GM12801 (cell line): ENCODE results near the gene DPP8.

Source experiments
- TF ChIP-seq, protein P1 (sequence below): IDR thresholded peaks from one replicate; pipeline ENCODE4 v1.5.1; 2011; ENCODE audit warnings: control low read depth; ENCODE audit not compliant: insufficient read length; ENCODE audit errors: extremely low read depth

The DPP8 gene

DNA sequence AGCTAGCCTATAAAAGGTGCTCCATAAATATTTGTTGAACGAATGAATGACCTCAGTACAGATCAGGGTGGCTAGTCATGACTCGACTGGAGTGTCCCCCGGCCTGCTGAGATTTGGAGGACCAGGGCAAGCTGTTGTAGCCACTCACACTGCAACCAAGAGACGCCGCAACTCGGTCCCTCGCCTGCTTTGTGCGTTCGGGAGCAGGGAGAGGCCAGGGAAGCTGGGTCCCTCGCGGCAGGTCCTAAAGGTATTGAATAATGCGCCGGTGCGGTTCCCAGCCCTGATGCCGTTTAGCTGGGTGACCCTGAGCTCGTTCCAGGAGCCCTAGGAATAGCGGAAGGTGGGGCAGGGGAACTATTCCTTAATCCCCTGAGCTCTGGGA lies 96.5 kb downstream of the DPP8 start:
- TF ChIP-seq, protein P1, sequence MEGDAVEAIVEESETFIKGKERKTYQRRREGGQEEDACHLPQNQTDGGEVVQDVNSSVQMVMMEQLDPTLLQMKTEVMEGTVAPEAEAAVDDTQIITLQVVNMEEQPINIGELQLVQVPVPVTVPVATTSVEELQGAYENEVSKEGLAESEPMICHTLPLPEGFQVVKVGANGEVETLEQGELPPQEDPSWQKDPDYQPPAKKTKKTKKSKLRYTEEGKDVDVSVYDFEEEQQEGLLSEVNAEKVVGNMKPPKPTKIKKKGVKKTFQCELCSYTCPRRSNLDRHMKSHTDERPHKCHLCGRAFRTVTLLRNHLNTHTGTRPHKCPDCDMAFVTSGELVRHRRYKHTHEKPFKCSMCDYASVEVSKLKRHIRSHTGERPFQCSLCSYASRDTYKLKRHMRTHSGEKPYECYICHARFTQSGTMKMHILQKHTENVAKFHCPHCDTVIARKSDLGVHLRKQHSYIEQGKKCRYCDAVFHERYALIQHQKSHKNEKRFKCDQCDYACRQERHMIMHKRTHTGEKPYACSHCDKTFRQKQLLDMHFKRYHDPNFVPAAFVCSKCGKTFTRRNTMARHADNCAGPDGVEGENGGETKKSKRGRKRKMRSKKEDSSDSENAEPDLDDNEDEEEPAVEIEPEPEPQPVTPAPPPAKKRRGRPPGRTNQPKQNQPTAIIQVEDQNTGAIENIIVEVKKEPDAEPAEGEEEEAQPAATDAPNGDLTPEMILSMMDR, result no peak

DNA sequence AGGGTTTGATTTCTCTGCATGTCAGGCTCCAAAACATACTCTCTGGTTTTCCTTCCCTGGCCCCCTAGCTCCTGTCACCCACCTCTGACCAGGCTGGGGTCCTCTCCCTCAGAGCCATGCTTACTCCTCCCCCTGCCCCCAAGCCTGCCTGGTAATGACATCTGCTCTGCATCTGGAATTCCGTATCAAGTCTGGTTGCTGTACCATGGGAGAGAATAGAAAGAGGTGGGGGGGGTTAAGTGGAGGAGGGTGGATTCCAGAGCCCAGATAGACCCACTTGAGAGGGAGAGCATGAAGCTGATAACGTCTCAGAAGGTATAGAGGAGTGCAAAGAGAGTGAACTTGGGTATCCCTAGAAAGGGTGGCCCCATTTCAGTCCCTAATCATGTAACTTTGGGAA lies 98.9 kb downstream of the DPP8 start:
- TF ChIP-seq, protein P1, result no peak

DNA sequence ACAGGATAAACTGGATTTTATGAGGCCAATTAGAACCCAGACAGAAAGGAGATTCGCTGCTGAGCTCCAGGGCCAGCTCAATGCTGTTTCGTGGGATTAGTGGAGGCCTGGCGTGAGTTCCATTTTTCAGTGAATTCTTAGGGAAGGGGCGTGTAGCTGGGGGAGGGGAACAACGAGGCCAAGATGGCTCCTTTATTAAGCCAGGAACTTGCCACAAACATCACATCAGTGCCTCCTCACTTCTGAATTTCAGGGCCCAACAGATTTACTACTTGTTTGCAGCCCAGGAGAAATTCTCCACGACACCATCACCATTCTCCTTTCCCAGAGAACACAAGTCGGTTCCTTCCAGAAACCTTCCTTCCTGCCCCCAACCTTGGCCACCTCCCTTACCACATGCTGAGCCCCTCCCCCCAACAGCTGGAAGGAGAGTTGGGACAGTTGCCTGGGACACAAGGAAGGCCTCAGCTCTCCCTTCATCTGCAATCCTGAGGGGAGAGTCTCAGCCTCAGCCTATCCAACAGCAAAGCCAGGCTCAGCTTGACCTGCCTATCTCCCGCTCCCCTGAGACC lies 100.6 kb downstream of the DPP8 start:
- TF ChIP-seq, protein P1, result no peak

DNA sequence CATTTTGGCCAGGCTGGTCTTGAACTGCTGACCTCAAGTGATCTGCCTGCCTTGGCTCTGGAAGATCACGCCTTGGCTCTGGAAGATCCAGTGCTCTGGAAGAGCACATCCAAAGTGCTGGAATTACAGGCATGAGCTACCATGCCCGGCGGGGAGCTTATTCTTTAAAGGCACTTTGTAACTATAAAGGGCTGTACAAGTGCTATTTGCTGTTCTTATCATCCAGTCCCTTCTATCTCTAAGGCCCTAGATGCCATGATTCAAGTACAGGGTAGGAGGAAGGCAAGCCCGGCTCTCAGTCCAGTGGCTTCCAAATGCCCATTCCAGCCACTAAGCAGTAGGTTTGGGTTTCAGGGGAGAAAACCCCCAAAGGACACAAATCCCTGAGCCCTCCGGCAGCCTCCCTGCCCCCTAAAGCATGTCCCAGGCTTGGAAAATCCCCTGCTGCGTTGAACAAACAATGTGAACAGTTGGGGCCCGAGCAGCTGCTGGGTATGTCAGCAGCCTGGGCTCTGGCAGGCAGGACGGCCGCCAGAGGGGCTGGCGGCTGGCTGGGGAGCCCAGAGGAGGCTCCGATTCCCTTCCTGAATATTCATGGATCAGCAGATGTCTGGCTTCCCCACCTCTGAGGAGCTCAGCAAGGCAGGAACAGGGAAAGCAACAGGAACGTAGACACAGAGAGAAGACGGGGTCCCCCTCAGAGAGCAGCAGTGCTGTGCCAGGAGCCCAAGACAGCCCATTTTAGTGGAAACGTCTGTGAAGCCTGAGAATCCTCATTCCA lies 102.5 kb downstream of the DPP8 start:
- TF ChIP-seq, protein P1, result no peak

DNA sequence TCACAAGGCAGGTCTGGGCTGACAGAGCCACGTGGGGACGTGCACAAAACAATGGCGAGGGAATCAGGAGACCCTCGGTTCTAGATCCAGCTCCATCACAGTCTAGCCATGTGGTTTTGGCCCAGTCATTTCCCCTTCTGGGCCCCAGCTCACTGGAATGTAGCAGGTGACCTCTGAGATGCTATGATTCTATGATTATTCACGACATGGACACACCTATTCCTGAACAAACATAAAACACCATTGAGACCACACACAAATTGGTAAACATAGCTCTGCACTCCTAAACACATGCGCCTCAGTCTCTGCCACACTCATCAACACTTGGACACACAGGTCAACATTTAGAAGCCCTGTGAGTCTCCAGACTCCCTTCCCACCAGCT lies 103.7 kb downstream of the DPP8 start:
- TF ChIP-seq, protein P1, result no peak

DNA sequence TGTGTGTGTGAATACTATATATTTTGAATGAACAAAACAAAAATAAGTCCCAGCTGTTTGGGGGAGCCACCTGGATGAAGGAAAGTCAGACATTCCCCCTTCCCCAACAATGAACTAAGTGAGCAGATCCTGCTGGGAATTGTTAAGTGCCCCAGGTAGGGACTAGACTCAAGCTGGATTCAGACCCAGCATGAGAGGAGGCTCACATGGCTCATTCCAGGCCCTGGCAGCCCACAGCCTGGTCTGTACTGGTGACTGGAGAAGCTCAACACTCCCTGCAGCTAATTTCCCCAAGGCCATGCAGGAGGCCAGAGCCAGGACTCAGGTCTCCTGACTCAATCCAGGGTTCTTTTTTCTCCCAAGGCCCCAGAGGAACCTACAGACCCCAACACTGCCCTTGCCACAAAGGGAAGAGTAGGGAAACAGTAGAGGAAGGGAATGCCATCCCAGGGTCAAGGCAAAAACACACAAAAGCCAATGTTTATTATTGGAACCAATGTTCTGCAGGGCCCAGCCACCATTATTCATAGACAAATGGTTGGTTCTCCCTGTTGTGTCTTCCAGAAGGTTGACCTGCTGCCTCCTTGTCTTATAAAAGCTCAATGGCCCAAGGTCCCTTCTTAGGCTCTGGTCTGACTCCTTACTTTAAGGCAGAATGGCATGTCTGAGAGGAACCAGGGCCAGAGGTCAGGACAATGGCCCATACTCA lies 104.3 kb downstream of the DPP8 start:
- TF ChIP-seq, protein P1, result no peak

DNA sequence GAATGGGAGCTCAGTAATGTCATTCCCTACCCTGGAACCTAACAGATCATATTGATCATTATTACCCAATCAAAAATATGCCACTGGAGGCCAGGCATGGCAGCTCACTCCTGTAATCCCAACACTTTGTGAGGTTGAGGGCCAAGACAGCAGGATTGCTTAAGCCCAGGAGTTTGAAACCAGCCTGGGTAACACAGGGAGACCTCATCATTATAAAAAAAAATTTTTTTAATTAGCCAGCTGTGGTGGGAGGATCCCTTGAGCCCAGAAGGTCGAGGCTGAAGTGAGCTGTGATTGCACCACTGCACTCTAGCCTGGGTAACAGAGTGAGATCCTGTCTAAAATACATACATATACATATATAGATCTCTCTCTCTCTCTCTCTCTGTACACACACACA lies 104.9 kb downstream of the DPP8 start:
- TF ChIP-seq, protein P1, result no peak
